CD14-positive monocyte (primary cell): Measurements from ENCODE around the gene SMIM3. TPM values are rescaled to one million over a fixed set of nuclear protein-coding genes. Genes with fewer than 3 reads are reported as not detected.
"Not testable (repeated sequence)": the region's sequence is repeated elsewhere in the genome, so short reads cannot be mapped to it uniquely, and the experiment has no call there.

ENCODE experiments used
- DNase-seq, 3 donors: peaks; one replicate each; pipeline ENCODE4 v3.0.0-alpha.2; 2011 to 2022
- H2AFZ ChIP-seq: 2 replicates; pipeline ENCODE4 v1.6.0; 2012; ENCODE audit warnings: mild to moderate bottlenecking, low read depth, low read length, inconsistent platforms; ENCODE audit not compliant: insufficient read depth, poor library complexity, severe bottlenecking
- H3K27ac ChIP-seq, 2 donors: 1 replicate in 1 of 2; 2 replicates in 1 of 2; pipeline ENCODE4 v1.5.1; 2012 to 2013; ENCODE audit warnings: low read length in 2 of 2, control low read depth in 1 of 2, inconsistent platforms in 1 of 2, low read depth in 1 of 2, mild to moderate bottlenecking in 1 of 2
- H3K27me3 ChIP-seq, 2 donors: one replicate each; pipeline versions ENCODE4 v1.6.0 to v1.6.1; 2011 to 2013; ENCODE audit warnings: low read length in 2 of 2; ENCODE audit not compliant: control insufficient read depth in 2 of 2, insufficient read depth in 2 of 2
- H3K36me3 ChIP-seq, 2 donors: replicated peaks in 1 of 2; 1 replicate in 1 of 2; 2 replicates in 1 of 2; pipeline versions ENCODE4 v1.5.1 to v1.6.1; 2012 to 2013; ENCODE audit warnings: low read length in 2 of 2, control low read depth in 1 of 2, inconsistent platforms in 1 of 2, mild to moderate bottlenecking in 1 of 2; ENCODE audit not compliant: insufficient read depth in 2 of 2, control insufficient read depth in 1 of 2
- H3K4me1 ChIP-seq, 2 donors: 1 replicate in 1 of 2; 2 replicates in 1 of 2; pipeline versions ENCODE4 v1.5.1 to v1.6.1; 2012 to 2013; ENCODE audit warnings: low read length in 2 of 2, control low read depth in 1 of 2, inconsistent platforms in 1 of 2, mild to moderate bottlenecking in 1 of 2, moderate library complexity in 1 of 2; ENCODE audit not compliant: insufficient read depth in 2 of 2, control insufficient read depth in 1 of 2
- H3K4me2 ChIP-seq: replicated peaks from 2 replicates; pipeline ENCODE3; 2012; ENCODE audit warnings: low read length, moderate library complexity, mild to moderate bottlenecking; ENCODE audit not compliant: poor library complexity, severe bottlenecking; ENCODE audit errors: extremely low read depth
- H3K4me3 ChIP-seq, 3 experiments: fragments of 200-600 bp in 1 of 3; sonication (generic) in 1 of 3; replicated peaks in 1 of 3; 1 replicate in 2 of 3; 2 replicates in 1 of 3; pipeline ENCODE4 v1.5.1; 2011 to 2013; ENCODE audit warnings: low read length in 3 of 3, mild to moderate bottlenecking in 3 of 3, control low read depth in 2 of 3, low read depth in 2 of 3, inconsistent platforms in 1 of 3, moderate library complexity in 1 of 3
- H3K79me2 ChIP-seq: 2 replicates; pipeline ENCODE4 v1.6.0; 2012; ENCODE audit warnings: mild to moderate bottlenecking, control low read depth, inconsistent platforms, low read length, moderate library complexity; ENCODE audit not compliant: insufficient read depth
- H3K9ac ChIP-seq: 2 replicates; pipeline ENCODE4 v1.6.0; 2017; ENCODE audit warnings: low read length, mild to moderate bottlenecking; ENCODE audit not compliant: insufficient read depth, poor library complexity, severe bottlenecking
- H3K9me3 ChIP-seq, 2 donors: replicated peaks in 1 of 2; 1 replicate in 1 of 2; 2 replicates in 1 of 2; pipeline versions ENCODE4 v1.5.1 to v1.6.1; 2012 to 2013; ENCODE audit warnings: low read length in 2 of 2, control low read depth in 1 of 2; ENCODE audit not compliant: control insufficient read depth in 1 of 2, insufficient read depth in 1 of 2
- H4K20me1 ChIP-seq: 2 replicates; pipeline ENCODE4 v1.6.0; 2012; ENCODE audit warnings: mild to moderate bottlenecking, low read length, control low read depth, moderate library complexity; ENCODE audit not compliant: insufficient read depth
- H3K27ac Mint-ChIP-seq, 7 donors: one replicate each; pipeline ENCODE4 v1.8.0; 2020; ENCODE audit warnings: mild to moderate bottlenecking in 7 of 7, mixed read lengths in 7 of 7, moderate library complexity in 6 of 7, inconsistent platforms in 2 of 7
- H3K27me3 Mint-ChIP-seq, 3 donors: one replicate each; pipeline ENCODE4 v1.8.0; 2021 to 2022; ENCODE audit warnings: low read depth in 3 of 3, mild to moderate bottlenecking in 3 of 3, mixed read lengths in 3 of 3, moderate library complexity in 3 of 3, inconsistent platforms in 1 of 3
- H3K36me3 Mint-ChIP-seq, 2 donors: one replicate each; pipeline ENCODE4 v1.8.0; 2020; ENCODE audit warnings: mixed read lengths in 2 of 2, inconsistent platforms in 1 of 2, mild to moderate bottlenecking in 1 of 2
- H3K4me1 Mint-ChIP-seq: one replicate; pipeline ENCODE4 v1.8.0; 2020; ENCODE audit warnings: mild to moderate bottlenecking, mixed read lengths
- H3K4me3 Mint-ChIP-seq, 2 donors: one replicate each; pipeline ENCODE4 v1.8.0; 2020; ENCODE audit warnings: mild to moderate bottlenecking in 2 of 2, mixed read lengths in 2 of 2, moderate library complexity in 1 of 2
- H3K9me3 Mint-ChIP-seq, 7 donors: one replicate each; pipeline ENCODE4 v1.8.0; 2020 to 2022; ENCODE audit warnings: mixed read lengths in 7 of 7, mild to moderate bottlenecking in 6 of 7, moderate library complexity in 6 of 7, inconsistent platforms in 2 of 7
- WGBS: methylation state at CpG from one replicate; pipeline ENCODE4 v1.1.5; 2013; ENCODE audit warnings: missing lambda C conversion rate; ENCODE audit not compliant: insufficient coverage; 5-methylcytosine and 5-hydroxymethylcytosine counted together
- intact Hi-C, 2 donors: fragments of 100-400 bp; cut with micrococcal nuclease; formaldehyde crosslinking; loops; one replicate each; pipeline versions ENCODE4 v1.15.0 to v1.15.1; 2023
- polyA plus RNA-seq, 3 donors: library from polyadenylated mRNA; depleted of rRNA in 1 of 3; unstranded in 2 of 3; stranded (reverse) in 1 of 3; fragments of 300-500 nt in 2 of 3; fragments of >200 nt in 1 of 3; fragmentation: Illumina TruSeq in 2 of 3; gene quantifications; 1 replicate in 2 of 3; 2 replicates in 1 of 3; pipeline ENCODE4 v1.2.3, GENCODE V29; 2012 to 2021
- TF ChIP-seq, protein P1 (sequence below): fragments of 200-600 bp; IDR thresholded peaks from one replicate; pipeline ENCODE4 v1.8.0; 2022; ENCODE audit warnings: antibody characterized with exemption, mild to moderate bottlenecking

SMIM3 gene
- polyA plus RNA-seq, 3 donors, result 41.7 to 52.2 (median 45.4) TPM

DNA sequence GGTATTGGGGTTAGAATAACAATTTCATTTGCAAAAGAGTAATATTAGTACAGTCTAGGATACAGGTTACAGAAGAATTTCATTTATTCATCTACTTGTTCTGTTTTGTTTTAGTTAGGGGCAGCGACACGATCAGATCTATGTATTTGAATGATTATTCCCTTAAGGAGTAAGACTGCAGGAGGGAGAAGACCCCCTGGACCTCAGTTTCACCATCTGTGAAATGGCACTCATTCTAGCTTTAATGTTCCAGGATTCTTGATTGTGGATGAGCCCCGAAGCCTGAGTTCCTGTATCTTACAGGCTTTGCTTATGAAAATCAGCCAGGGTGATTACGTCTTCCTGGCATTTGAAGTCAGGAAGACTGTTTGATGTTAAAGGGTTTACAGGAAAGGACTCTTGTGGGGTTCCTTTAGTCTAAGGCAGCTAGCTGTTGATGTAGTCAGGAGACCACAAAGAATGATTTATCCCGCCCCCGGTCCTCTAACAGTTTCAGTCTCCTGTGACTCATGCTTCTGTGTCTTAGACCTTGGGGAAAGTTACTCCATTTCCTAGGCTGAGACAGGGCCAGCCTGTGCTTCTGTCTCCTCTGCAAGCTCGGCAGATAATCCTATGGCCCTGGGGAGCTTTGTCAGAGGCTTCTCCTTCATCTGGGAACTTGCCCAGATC is 11.5 kb downstream of the SMIM3 start:
- Mint-ChIP-seq H3K27me3 (no peaks in the 10 kb centered on the region), H3K4me3 (peak overlapping the region; percentile 31 to 77), H3K27ac (peak overlapping the region; percentile 80 to 94 (median 85)), H3K4me1 (peaks cover 58% of the 10 kb centered on the region), H3K9me3 (peaks cover 0 to 1% (median 0%) of the 10 kb centered on the region in 7 donors), H3K36me3 (peaks cover 19 to 24% of the 10 kb centered on the region in 2 donors)
- TF ChIP-seq, protein P1, sequence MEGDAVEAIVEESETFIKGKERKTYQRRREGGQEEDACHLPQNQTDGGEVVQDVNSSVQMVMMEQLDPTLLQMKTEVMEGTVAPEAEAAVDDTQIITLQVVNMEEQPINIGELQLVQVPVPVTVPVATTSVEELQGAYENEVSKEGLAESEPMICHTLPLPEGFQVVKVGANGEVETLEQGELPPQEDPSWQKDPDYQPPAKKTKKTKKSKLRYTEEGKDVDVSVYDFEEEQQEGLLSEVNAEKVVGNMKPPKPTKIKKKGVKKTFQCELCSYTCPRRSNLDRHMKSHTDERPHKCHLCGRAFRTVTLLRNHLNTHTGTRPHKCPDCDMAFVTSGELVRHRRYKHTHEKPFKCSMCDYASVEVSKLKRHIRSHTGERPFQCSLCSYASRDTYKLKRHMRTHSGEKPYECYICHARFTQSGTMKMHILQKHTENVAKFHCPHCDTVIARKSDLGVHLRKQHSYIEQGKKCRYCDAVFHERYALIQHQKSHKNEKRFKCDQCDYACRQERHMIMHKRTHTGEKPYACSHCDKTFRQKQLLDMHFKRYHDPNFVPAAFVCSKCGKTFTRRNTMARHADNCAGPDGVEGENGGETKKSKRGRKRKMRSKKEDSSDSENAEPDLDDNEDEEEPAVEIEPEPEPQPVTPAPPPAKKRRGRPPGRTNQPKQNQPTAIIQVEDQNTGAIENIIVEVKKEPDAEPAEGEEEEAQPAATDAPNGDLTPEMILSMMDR, result no peak
- 0% methylated on average over 4 of the region's 7 CpGs for WGBS
- Histone ChIP-seq H3K9ac (peak overlapping the region; percentile 10), H4K20me1 (peaks cover 37% of the 10 kb centered on the region), H3K4me3 (peak overlapping the region in 1 of 3 experiments; percentile 60), H3K27me3 (no peaks in the 10 kb centered on the region), H2AFZ (peak overlapping the region; percentile 23), H3K9me3 (no peaks in the 10 kb centered on the region), H3K4me2 (peak overlapping the region; percentile 45), H3K4me1 (peaks cover 43 to 45% of the 10 kb centered on the region in 2 donors), H3K79me2 (peaks cover 100% of the 10 kb centered on the region), H3K27ac (peak overlapping the region; percentile 36 to 81), H3K36me3 (peaks cover 3 to 4% of the 10 kb centered on the region in 2 donors)
- intact Hi-C loops, result loop anchor here in 1 of 2 donors (5.0 kb wide), 1 partner anchor 38 kb away; no protein-coding TSS in a partner anchor
- peak; percentile 76 to 92 (median 89) for DNase-seq

DNA sequence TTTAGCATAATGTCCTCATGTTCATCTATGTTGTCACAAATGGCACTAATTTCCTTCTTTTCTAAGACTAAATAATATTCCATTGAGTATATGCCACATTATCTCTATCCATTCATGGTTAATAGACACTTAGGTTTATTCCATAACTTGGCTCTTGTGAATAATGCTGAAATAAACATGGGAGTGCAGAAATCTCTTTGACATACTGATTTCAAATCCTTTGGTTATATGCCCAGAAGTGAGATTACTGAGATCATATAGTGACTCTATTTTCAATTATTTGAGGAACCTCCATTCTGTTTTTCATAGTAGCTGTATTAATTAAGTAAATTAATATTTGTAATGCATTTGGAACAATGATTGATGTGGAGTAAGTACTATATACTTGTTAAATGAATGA is 13.0 kb downstream of the SMIM3 start:
- H3K4me1 Mint-ChIP-seq, result peaks cover 53% of the 10 kb centered on the region
- peak overlapping the region in 2 of 7 donors; percentile 35 to 80 for H3K27ac Mint-ChIP-seq
- H3K9me3 Mint-ChIP-seq, result no peaks in the 10 kb centered on the region
- Histone ChIP-seq H2AFZ (no peak overlapping the region), H3K4me2 (no peak overlapping the region), H3K36me3 (peaks cover 18 to 19% of the 10 kb centered on the region in 2 donors), H3K4me1 (peaks cover 42 to 44% of the 10 kb centered on the region in 2 donors), H3K27me3 (no peaks in the 10 kb centered on the region), H3K27ac (no peak overlapping the region), H3K9me3 (no peaks in the 10 kb centered on the region), H3K4me3 (no peak overlapping the region), H3K9ac (no peak overlapping the region), H4K20me1 (peaks cover 45% of the 10 kb centered on the region), H3K79me2 (peaks cover 98% of the 10 kb centered on the region)
- TF ChIP-seq, protein P1, result no peak
- peaks cover 27% of the 10 kb centered on the region in 2 donors for H3K36me3 Mint-ChIP-seq
- H3K27me3 Mint-ChIP-seq, result no peaks in the 10 kb centered on the region
- H3K4me3 Mint-ChIP-seq, result no peak overlapping the region
- intact Hi-C loops, result no loop called here
- DNase-seq, result no peak

DNA sequence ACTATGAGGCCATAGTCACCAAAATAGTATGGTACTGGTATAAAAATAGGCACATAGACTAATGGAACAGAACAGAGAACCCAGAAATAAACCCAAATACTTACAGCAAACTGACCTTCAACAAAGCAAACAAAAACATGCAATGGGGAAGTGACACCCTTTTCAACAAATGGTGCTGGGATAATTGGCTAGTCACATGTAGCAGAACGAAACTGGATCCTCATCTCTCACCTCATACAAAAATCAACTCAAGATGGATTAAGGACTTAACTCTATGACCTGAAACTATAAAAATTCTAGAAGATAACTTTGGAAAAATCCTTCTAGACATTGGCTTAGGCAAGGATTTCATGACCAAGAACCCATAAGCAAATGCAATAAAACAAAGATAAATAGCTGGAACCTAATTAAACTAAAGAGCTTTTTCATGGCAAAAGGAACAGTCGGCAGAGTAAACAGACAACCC is 14.9 kb downstream of the SMIM3 start:
- H3K27ac ChIP-seq, H3K4me3 ChIP-seq, H3K9me3 Mint-ChIP-seq, H3K9ac ChIP-seq, H3K4me3 Mint-ChIP-seq, intact Hi-C loops, H2AFZ ChIP-seq, H3K27me3 Mint-ChIP-seq, H3K27me3 ChIP-seq, H3K4me2 ChIP-seq, H3K9me3 ChIP-seq: not testable (repeated sequence)
- Mint-ChIP-seq H3K27ac (peak overlapping the region in 4 of 7 donors; percentile 31 to 83 (median 60)), H3K4me1 (peaks cover 37% of the 10 kb centered on the region), H3K36me3 (peaks cover 44 to 45% of the 10 kb centered on the region in 2 donors)
- Histone ChIP-seq H4K20me1 (peaks cover 45% of the 10 kb centered on the region), H3K79me2 (peaks cover 78% of the 10 kb centered on the region), H3K36me3 (peaks cover 23 to 37% of the 10 kb centered on the region in 2 donors), H3K4me1 (peaks cover 23 to 25% of the 10 kb centered on the region in 2 donors)
- DNase-seq, result peak in 1 of 3 donors; percentile 20
- WGBS, result 100% methylated on average over 1 of the region's 2 CpGs
